Adipocyte (in vitro differentiated cells): ENCODE results near the gene COQ3.
"Not testable (repeated sequence)": the region's sequence is repeated elsewhere in the genome, so short reads cannot be mapped to it uniquely, and the experiment has no call there.

Experiments
- DNase-seq: peaks from one replicate; pipeline ENCODE4 v3.0.0-alpha.2; 2015; ENCODE audit warnings: low read depth
- H3K27me3 ChIP-seq: replicated peaks from 2 replicates; pipeline ENCODE4 v1.7.0; 2013; ENCODE audit warnings: mild to moderate bottlenecking, low read length, moderate library complexity; ENCODE audit not compliant: control insufficient read depth, insufficient read depth
- H3K36me3 ChIP-seq: 2 replicates; pipeline ENCODE4 v1.7.0; 2013; ENCODE audit warnings: low read length, mild to moderate bottlenecking, moderate library complexity; ENCODE audit not compliant: control insufficient read depth, insufficient read depth, severe bottlenecking
- H3K4me1 ChIP-seq: 2 replicates; pipeline ENCODE4 v1.7.0; 2013; ENCODE audit warnings: mild to moderate bottlenecking, low read length, moderate library complexity; ENCODE audit not compliant: control insufficient read depth, insufficient read depth
- H3K4me3 ChIP-seq: 2 replicates; pipeline ENCODE4 v1.7.0; 2013; ENCODE audit warnings: mild to moderate bottlenecking, low read length, moderate library complexity
- H3K9ac ChIP-seq: 2 replicates; pipeline ENCODE4 v1.7.0; 2013; ENCODE audit warnings: mild to moderate bottlenecking, low read length, moderate library complexity
- H3K9me3 ChIP-seq: 2 replicates; pipeline ENCODE4 v1.7.0; 2013; ENCODE audit warnings: mild to moderate bottlenecking, low read length, moderate library complexity; ENCODE audit not compliant: control insufficient read depth

COQ3 gene

DNA sequence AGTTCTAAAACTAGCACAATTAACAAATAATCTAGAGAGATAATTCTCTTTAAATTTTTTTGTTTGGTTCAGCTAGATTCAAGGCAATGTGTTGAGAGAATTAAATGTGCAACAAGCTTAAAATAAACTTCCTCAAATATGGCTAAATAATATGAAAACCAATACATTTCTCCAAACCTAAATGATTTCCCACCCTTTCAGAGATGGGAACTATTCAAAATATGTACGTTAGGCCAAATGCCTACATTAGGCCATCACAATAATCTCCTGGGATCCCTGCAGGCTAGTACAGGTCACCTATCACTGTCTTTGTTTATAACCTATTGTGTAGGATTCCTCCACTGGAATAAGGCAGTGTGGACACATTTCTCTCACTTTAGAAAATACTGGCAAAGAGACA lies 46.2 kb downstream of the COQ3 start:
- H3K4me1 ChIP-seq, result peaks cover 2% of the 10 kb centered on the region
- H3K4me3 ChIP-seq, result no peak overlapping the region
- DNase-seq, result no peak
- H3K36me3 ChIP-seq, result no peaks in the 10 kb centered on the region
- peaks cover 31% of the 10 kb centered on the region for H3K27me3 ChIP-seq
- H3K9me3 ChIP-seq, result no peaks in the 10 kb centered on the region
- no peak overlapping the region for H3K9ac ChIP-seq

DNA sequence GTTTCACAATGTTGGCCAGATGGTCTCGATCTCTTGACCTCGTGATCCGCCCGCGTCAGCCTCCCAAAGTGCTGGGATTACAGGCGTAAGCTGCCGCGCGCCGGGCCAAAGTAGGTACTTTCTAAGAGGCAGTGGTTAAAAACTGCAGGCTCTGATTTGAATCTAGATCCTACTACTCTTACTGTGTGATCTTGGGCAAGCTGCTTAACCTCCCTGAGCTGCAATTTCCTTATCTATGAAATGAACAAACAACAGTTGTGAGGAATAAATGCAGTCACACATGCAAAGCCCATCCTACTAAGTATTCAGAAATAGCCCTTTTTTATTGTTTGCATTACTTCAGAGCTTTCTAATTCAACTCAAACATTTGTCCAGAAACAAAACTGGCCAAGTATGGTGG lies 47.4 kb downstream of the COQ3 start:
- peaks cover 24% of the 10 kb centered on the region for H3K27me3 ChIP-seq
- H3K4me1 ChIP-seq, result peaks cover 2% of the 10 kb centered on the region
- no peaks in the 10 kb centered on the region for H3K9me3 ChIP-seq
- DNase-seq, result no peak
- H3K36me3 ChIP-seq, result no peaks in the 10 kb centered on the region
- H3K4me3 ChIP-seq, result no peak overlapping the region
- no peak overlapping the region for H3K9ac ChIP-seq

DNA sequence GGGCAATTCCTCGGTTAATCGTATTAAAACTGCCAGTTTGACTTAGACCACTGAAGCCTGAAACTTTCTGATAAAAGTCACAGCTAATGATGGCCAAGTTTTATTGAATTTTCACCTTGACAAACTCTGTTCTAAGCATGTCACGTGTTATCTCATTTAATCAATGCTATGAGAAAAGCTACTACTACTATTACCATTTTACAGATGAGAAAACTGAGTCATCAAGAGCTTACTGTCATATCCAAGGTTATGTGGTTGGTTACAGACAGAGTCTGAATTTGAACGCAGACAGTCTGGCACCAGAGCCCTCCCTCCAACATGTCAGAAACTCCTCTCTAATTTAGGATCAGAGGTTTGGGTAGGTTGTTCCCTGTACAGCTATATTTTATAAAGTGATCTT lies 48.8 kb downstream of the COQ3 start:
- H3K4me1 ChIP-seq, result peaks cover 2% of the 10 kb centered on the region
- no peaks in the 10 kb centered on the region for H3K36me3 ChIP-seq
- no peaks in the 10 kb centered on the region for H3K9me3 ChIP-seq
- no peak for DNase-seq
- peaks cover 10% of the 10 kb centered on the region for H3K27me3 ChIP-seq
- H3K4me3 ChIP-seq, result no peak overlapping the region
- H3K9ac ChIP-seq, result no peak overlapping the region

DNA sequence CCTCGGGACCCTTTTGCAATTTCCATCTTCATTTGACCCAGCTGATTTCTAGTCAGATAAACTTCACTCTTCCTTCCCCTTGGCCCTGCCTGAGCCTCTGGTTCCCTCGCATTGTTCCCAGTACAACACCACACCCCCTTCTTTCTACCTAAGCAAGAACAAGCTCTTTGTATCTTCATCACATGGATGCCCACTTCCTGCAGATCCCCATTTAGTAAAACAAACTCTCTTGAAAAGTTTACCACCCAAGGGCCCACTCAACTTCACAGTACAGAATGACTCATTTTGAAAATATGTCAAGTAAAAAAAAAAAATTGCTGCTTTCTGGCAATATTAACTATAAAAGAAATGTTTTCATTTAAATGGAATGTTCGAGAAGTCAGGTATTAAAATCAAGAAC lies 49.7 kb downstream of the COQ3 start:
- H3K4me3 ChIP-seq, result no peak overlapping the region

DNA sequence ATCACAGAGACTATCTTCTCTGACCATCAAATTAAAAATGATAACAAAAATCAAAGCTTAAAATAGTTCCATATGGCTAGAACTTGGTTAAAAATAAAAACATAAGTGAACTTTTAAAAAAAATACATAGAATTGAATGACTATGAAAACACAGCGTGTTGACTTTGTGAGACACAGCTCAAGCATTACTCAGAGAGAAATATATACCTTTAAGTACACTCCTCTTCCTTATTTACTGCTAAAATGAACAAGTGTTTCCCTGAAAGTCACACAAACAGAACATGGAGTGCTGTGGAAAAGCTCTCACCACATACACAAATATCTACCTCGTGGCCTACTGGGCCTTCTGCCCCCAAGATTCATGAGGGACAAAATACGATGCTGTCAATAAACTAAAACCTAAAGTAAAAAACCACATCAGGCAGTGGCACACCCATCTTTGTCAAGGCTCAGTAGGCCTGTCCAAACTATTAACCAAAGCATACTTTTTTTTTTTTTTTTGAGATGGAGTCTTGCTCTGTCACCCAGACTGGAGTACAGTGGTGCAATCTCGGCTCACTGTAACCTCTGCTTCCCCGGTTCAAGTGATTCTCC lies 52.0 kb downstream of the COQ3 start:
- peaks cover 6% of the 10 kb centered on the region for H3K27me3 ChIP-seq
- H3K4me1 ChIP-seq, result no peaks in the 10 kb centered on the region
- H3K9ac ChIP-seq, result no peak overlapping the region

More for the DNA sequence above, 49.7 kb downstream of the COQ3 start:
- H3K36me3 ChIP-seq, result no peaks in the 10 kb centered on the region
- H3K9ac ChIP-seq, result no peak overlapping the region
- peak; percentile 45 for DNase-seq
- no peaks in the 10 kb centered on the region for H3K4me1 ChIP-seq
- H3K27me3 ChIP-seq, result peaks cover 7% of the 10 kb centered on the region
- no peaks in the 10 kb centered on the region for H3K9me3 ChIP-seq

DNA sequence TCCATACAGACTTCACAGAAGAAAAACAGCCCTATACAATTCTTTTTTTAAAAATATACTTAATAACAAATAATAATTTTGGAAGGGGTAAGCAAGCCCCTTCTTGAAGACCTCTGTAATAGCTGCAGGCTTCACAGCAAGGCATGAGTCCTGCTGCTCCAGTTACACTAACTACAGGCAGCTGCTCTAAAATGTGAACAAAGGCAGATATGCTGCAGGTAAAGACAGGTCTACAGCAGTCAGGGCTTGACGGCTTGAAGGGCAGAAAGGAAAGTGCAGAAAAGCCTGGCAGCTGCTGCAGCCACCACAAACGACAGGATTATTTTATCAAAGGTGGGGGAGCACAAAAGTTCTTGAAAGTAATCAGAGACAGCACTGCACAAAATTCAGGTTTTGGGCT lies 55.8 kb downstream of the COQ3 start:
- no peaks in the 10 kb centered on the region for H3K9me3 ChIP-seq
- no peak for DNase-seq
- H3K27me3 ChIP-seq, result peaks cover 6% of the 10 kb centered on the region
- H3K4me1 ChIP-seq, result no peaks in the 10 kb centered on the region
- H3K9ac ChIP-seq, result no peak overlapping the region
- no peak overlapping the region for H3K4me3 ChIP-seq
- no peaks in the 10 kb centered on the region for H3K36me3 ChIP-seq

More for the DNA sequence above, 52.0 kb downstream of the COQ3 start:
- DNase-seq, result peak; percentile 15
- Histone ChIP-seq H3K9me3 (no peaks in the 10 kb centered on the region), H3K4me3 (no peak overlapping the region), H3K36me3 (no peaks in the 10 kb centered on the region)

DNA sequence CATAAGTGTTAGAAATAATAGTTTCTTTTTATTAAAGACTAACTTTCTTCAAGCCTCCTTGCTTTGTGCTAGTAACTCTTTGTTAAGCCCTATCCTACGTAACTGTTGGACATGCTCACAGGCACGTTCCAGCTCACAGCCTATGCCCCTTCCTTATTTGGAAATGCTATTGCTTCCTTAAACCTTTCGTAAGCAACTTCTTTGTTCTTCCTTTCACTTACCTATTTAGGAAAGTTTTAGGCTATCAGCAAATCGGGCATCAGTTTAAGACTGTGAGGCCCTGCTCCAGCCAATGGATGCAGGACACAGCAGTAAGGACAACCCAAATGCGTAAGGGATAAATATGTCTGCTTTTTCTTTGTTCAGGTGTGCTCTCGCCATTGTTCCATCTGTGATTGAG lies 58.7 kb downstream of the COQ3 start:
- not testable (repeated sequence) for H3K4me3 ChIP-seq, H3K4me1 ChIP-seq, DNase-seq, H3K36me3 ChIP-seq, H3K27me3 ChIP-seq, H3K9me3 ChIP-seq, H3K9ac ChIP-seq

DNA sequence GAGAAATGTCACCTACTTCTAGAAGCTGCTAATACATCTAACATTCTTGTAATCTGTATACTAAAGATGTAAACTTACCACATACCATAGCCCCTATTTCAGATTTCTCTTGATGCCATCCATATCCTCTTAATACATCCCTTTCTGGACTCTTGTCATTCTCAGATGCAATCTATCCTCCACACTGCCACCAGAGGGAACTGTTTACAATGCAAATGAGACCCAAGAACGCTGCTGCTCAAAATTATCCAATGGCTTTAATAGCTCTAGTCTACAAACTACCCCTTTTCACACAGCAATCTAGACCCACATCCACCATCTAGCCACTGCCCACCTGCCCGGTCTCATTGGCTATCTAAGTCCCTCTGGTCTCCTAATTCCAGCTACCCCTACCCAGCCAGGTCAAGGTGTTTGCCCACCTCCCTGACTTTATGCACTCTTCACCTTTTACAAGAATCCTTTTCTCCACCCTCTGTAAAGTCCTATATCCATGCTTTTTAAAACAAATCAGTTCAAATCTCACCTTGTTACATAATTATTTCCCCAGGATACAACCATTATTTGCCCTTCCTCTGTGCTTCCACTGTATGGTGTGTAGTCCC lies 59.4 kb downstream of the COQ3 start:
- DNase-seq, result peak; percentile 62
- Histone ChIP-seq H3K9ac (no peak overlapping the region), H3K4me3 (no peak overlapping the region), H3K36me3 (no peaks in the 10 kb centered on the region), H3K4me1 (no peaks in the 10 kb centered on the region), H3K9me3 (no peaks in the 10 kb centered on the region), H3K27me3 (peaks cover 6% of the 10 kb centered on the region)

DNA sequence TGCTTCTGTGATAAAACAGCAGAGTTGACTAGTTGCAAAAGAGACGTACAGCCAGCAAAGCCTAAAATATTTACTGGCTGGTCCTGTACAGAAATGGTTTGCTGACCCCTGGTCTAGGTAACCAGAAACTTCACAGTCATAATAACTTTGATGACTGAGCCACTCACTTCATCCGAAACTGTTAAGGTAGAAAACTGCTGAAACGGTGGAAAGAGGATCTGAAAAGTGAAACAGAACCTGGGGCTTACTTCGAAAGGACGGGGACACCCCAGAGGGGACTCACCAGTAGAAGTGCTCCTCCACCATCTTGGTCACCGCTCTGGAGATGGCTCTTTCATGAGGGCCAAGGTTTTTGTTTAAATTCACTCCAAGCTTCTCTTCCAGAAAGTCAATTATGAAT lies 60.9 kb downstream of the COQ3 start:
- no peak overlapping the region for H3K4me3 ChIP-seq
- H3K9ac ChIP-seq, result no peak overlapping the region
- DNase-seq, result no peak
- H3K27me3 ChIP-seq, result no peaks in the 10 kb centered on the region
- no peaks in the 10 kb centered on the region for H3K4me1 ChIP-seq
- no peaks in the 10 kb centered on the region for H3K9me3 ChIP-seq
- no peaks in the 10 kb centered on the region for H3K36me3 ChIP-seq

DNA sequence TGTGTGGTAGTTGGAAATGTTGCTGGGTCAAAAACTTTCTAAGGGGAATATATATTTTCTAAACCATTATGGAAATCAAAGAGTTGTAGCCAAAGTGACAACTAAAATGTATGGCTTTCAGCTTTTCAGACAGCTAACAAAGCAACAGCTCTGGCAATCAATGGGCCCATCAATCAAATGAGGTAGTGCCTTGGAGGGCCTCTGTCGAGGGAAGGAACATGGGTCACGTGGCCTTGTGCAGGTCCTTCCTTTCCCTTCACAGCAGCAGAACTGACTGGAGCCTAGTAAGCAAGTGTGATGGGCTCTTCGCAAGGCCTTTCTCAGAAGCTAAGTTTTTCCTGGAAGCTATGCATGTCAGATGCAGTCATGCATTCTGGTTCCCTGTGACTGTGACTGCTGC lies 62.5 kb downstream of the COQ3 start:
- Histone ChIP-seq H3K4me1 (no peaks in the 10 kb centered on the region), H3K36me3 (no peaks in the 10 kb centered on the region), H3K4me3 (no peak overlapping the region), H3K27me3 (no peaks in the 10 kb centered on the region), H3K9ac (no peak overlapping the region), H3K9me3 (no peaks in the 10 kb centered on the region)
- DNase-seq, result no peak

DNA sequence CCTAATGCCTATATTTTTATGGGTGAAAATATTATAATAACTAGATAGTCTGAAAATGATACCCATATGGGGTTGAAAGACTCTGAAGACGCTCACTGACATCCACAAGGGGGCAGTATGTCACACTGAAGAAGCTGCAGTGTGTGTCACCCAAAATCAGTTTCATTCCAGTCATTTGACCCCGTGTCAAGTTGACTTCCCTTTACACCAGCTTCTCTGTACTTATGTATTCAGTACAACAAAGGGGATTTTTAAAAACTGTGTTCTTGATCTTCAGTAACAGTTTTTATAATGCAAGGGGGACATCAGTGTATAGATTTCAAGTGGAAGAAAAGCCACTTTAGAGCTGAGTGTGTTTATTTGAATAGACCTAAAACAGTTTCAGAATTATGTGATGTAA lies 63.8 kb downstream of the COQ3 start:
- Histone ChIP-seq H3K27me3 (peaks cover 10% of the 10 kb centered on the region), H3K4me1 (no peaks in the 10 kb centered on the region)
- DNase-seq, result peak; percentile 90

DNA sequence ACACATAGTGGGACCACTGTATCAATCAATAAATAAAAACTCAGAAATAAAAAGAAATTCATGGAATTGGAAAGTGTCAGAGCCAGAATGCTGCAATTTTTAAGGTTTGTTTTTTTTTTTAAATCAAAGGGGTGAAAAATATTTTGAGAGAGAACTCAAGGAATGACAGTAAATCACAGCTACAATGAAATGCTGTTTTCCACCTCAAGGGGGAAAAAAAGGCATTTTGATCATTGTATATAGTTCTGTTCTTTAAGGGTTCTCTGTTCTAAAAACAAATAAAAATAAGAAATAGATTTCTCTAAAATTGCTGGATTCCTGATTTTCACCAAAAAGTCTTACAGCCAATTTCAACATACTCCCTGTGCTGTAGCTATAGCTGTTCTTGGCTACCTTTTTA lies 69.0 kb downstream of the COQ3 start:
- Histone ChIP-seq H3K4me3 (no peak overlapping the region), H3K4me1 (no peaks in the 10 kb centered on the region), H3K9me3 (no peaks in the 10 kb centered on the region), H3K36me3 (no peaks in the 10 kb centered on the region), H3K9ac (no peak overlapping the region), H3K27me3 (peaks cover 26% of the 10 kb centered on the region)
- no peak for DNase-seq

More for the DNA sequence above, 63.8 kb downstream of the COQ3 start:
- no peaks in the 10 kb centered on the region for H3K9me3 ChIP-seq
- no peak overlapping the region for H3K9ac ChIP-seq
- no peak overlapping the region for H3K4me3 ChIP-seq
- no peaks in the 10 kb centered on the region for H3K36me3 ChIP-seq
